ENCODE measurements around the gene REST. TPM values are rescaled to one million over a fixed set of nuclear protein-coding genes. Genes with fewer than 3 reads are reported as not detected.

Gene REST
- total and polyA plus RNA-seq, 8 donors = 2.7 to 28.9 (median 13.9) TPM

DNA sequence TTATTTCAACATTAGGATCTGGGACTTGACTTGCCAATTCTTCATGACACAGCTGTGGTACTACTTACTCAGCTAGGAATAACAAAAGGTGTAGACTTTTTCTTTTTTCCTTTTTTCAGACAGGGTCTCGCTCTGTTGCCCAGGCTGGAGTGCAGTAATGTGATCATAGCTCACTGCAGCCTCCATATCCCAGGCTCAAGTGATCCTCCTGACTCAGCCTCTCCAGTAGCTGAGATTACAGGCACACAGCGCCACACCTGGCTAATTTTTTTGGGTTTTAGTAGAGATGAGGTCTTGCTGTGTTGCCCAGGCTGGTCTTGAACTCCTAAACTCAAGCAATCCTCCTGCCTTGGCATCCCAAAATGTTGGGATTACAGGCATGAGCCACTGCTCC lies 53.4 kb downstream of the REST start:
- no peak for FAIRE-seq
- peaks cover 0 to 3% (median 0%) of the 10 kb centered on the region in 3 donors for H3K4me1 ChIP-seq
- no peak for DNase-seq
- no peak overlapping the region for H3K4me3 ChIP-seq
- no peaks in the 10 kb centered on the region for H3K9me3 ChIP-seq
- no peak overlapping the region for H3K27ac ChIP-seq
- 100% methylated on average over 2 of the region's 2 CpGs for WGBS, 2 donors
- ATAC-seq = no peak
- peaks cover 0 to 22% (median 1%) of the 10 kb centered on the region in 3 donors for H3K36me3 ChIP-seq
- H3K27me3 ChIP-seq = no peaks in the 10 kb centered on the region
- TF ChIP-seq, protein P1, sequence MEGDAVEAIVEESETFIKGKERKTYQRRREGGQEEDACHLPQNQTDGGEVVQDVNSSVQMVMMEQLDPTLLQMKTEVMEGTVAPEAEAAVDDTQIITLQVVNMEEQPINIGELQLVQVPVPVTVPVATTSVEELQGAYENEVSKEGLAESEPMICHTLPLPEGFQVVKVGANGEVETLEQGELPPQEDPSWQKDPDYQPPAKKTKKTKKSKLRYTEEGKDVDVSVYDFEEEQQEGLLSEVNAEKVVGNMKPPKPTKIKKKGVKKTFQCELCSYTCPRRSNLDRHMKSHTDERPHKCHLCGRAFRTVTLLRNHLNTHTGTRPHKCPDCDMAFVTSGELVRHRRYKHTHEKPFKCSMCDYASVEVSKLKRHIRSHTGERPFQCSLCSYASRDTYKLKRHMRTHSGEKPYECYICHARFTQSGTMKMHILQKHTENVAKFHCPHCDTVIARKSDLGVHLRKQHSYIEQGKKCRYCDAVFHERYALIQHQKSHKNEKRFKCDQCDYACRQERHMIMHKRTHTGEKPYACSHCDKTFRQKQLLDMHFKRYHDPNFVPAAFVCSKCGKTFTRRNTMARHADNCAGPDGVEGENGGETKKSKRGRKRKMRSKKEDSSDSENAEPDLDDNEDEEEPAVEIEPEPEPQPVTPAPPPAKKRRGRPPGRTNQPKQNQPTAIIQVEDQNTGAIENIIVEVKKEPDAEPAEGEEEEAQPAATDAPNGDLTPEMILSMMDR (IDR thresholded peaks at IDR 0.05) = no peak
- intact Hi-C loops (cut with DNase I) = loop anchor here in 1 of 3 donors (10.0 kb wide), 1 partner anchor 46 kb away; no protein-coding TSS in a partner anchor

GRCh38 chr4:56971383-56971782 lies 63.7 kb downstream of the REST start:
- FAIRE-seq (no peak), DNase-seq (no peak), ATAC-seq (no peak)
- TF ChIP-seq, protein P1 (IDR thresholded peaks at IDR 0.05) = no peak
- Histone ChIP-seq H3K27me3 (no peaks in the 10 kb centered on the region), H3K4me1 (peaks cover 0 to 15% (median 9%) of the 10 kb centered on the region in 3 donors), H3K4me3 (no peak overlapping the region), H3K36me3 (peaks cover 7 to 43% (median 13%) of the 10 kb centered on the region in 3 donors), H3K9me3 (no peaks in the 10 kb centered on the region), H3K27ac (no peak overlapping the region)
- intact Hi-C loops (cut with DNase I) = loop anchor here in 1 of 3 donors (10.0 kb wide), 1 partner anchor 57 kb away; no protein-coding TSS in a partner anchor
- 95 to 97% methylated on average over 2 of the region's 2 CpGs for WGBS, 2 donors

DNA sequence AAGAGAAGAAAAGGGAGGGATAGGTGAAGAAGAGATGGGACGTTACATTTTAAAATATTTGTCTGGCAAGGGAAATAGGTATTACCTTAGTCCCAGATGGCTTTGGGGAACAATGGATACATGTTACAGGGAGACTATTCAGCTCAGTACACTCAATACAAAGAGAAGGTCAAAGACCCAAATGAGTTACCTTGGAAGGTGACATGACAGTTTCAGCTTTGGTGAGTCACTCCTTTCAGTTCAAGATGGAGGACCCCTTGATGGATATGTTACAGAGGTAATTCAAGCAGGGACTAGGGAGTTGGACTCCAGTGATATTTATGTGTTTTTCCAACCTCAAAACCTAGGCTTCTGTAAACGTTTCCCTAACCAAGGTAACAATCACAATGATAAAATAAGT lies 64.7 kb downstream of the REST start:
- ATAC-seq (no peak), DNase-seq (no peak), FAIRE-seq (no peak)
- 89 to 93% methylated on average over 2 of the region's 2 CpGs for WGBS, 2 donors
- H3K4me1 ChIP-seq = peaks cover 0 to 15% (median 9%) of the 10 kb centered on the region in 3 donors
- no peaks in the 10 kb centered on the region for H3K9me3 ChIP-seq
- peaks cover 5 to 35% (median 12%) of the 10 kb centered on the region in 3 donors for H3K36me3 ChIP-seq
- intact Hi-C loops (cut with DNase I) = loop anchor here in 1 of 3 donors (10.0 kb wide), 1 partner anchor 58 kb away; no protein-coding TSS in a partner anchor
- TF ChIP-seq, protein P1 (IDR thresholded peaks at IDR 0.05) = no peak
- H3K27me3 ChIP-seq = no peaks in the 10 kb centered on the region
- no peak overlapping the region for H3K4me3 ChIP-seq
- no peak overlapping the region for H3K27ac ChIP-seq

GRCh38 chr4:56972809-56973208 lies 65.1 kb downstream of the REST start:
- DNase-seq (no peak), ATAC-seq (no peak), FAIRE-seq (no peak)
- Histone ChIP-seq H3K9me3 (no peaks in the 10 kb centered on the region), H3K4me1 (peaks cover 0 to 15% (median 9%) of the 10 kb centered on the region in 3 donors), H3K36me3 (peaks cover 5 to 35% (median 12%) of the 10 kb centered on the region in 3 donors), H3K27ac (no peak overlapping the region), H3K4me3 (no peak overlapping the region), H3K27me3 (no peaks in the 10 kb centered on the region)
- intact Hi-C loops (cut with DNase I) = loop anchor here in 1 of 3 donors (10.0 kb wide), 1 partner anchor 58 kb away; no protein-coding TSS in a partner anchor
- TF ChIP-seq, protein P1 (IDR thresholded peaks at IDR 0.05) = no peak

- 96 to 99% methylated on average over 3 of the region's 3 CpGs for WGBS, 2 donors
- intact Hi-C loops (cut with DNase I) = loop anchor here in 1 of 3 donors (10.0 kb wide), 1 partner anchor 59 kb away; no protein-coding TSS in a partner anchor
- peaks cover 5 to 35% (median 12%) of the 10 kb centered on the region in 3 donors for H3K36me3 ChIP-seq
Measured at GRCh38 chr4:56973336-56973735, 65.6 kb downstream of the REST start.

More at GRCh38 chr4:56973336-56973735, 65.6 kb downstream of the REST start:
- H3K27me3 ChIP-seq = no peaks in the 10 kb centered on the region
- H3K4me1 ChIP-seq = peaks cover 0 to 15% (median 9%) of the 10 kb centered on the region in 3 donors
- H3K27ac ChIP-seq = no peak overlapping the region
- TF ChIP-seq, protein P1 (IDR thresholded peaks at IDR 0.05) = no peak
- no peak overlapping the region for H3K4me3 ChIP-seq
- FAIRE-seq = no peak
- no peak for DNase-seq
- ATAC-seq = no peak
- no peaks in the 10 kb centered on the region for H3K9me3 ChIP-seq

Data from pancreas (tissue), 10 donors.